GM12875 (cell line): ENCODE data around the gene IGF2BP1.

ENCODE experiments used
- H3K4me3 ChIP-seq: one replicate; pipeline ENCODE4 v1.5.1; 2011; ENCODE audit warnings: low read depth, low read length, control low read depth
- TF ChIP-seq, protein P1 (sequence below): IDR thresholded peaks from 2 replicates; pipeline ENCODE4 v1.5.1; 2011; ENCODE audit warnings: low read depth, mild to moderate bottlenecking, control low read depth, inconsistent platforms, low read length, moderate library complexity, borderline replicate concordance; ENCODE audit not compliant: insufficient read depth

Gene IGF2BP1

GRCh38 chr17:49013311-49014213 lies 16.4 kb downstream of the IGF2BP1 start:
- TF ChIP-seq, protein P1, sequence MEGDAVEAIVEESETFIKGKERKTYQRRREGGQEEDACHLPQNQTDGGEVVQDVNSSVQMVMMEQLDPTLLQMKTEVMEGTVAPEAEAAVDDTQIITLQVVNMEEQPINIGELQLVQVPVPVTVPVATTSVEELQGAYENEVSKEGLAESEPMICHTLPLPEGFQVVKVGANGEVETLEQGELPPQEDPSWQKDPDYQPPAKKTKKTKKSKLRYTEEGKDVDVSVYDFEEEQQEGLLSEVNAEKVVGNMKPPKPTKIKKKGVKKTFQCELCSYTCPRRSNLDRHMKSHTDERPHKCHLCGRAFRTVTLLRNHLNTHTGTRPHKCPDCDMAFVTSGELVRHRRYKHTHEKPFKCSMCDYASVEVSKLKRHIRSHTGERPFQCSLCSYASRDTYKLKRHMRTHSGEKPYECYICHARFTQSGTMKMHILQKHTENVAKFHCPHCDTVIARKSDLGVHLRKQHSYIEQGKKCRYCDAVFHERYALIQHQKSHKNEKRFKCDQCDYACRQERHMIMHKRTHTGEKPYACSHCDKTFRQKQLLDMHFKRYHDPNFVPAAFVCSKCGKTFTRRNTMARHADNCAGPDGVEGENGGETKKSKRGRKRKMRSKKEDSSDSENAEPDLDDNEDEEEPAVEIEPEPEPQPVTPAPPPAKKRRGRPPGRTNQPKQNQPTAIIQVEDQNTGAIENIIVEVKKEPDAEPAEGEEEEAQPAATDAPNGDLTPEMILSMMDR = no peak
- no peak overlapping the region for H3K4me3 ChIP-seq

DNA sequence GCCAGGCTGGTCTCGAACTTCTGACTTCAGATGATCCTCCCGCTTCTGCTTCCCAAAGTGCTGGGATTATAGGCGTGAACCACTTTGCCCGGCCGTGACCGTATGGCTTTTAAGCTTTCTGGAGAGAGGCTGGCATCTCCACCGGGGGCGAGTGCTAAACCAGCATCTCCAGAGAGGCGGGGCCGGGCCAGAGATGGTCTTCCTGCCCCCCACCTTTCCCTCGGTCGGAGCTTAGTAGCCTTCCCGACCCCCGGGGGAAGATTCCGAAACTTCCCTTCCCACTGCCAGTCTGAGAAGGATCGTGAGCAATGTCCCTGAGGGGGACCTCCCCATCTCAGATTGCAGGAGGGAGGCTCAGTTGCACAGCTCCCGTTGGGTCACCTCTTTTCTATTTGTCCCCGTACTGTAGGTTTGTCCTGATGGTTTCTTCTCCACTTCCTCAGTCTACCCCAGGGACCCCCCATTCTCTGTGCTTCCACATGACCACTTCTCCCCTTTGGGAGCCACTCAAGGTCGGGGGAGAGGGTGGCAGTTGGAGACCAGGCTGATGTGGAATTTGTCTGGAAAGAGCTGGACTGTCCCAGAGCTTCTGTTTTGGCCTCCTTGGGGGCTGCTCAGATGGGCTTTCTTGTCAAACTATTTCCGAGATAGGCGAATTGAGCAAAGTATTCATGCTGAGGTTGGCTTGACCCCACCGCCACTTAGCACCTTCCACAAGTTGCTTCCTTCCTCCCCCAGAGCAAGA lies 18.2 kb downstream of the IGF2BP1 start:
- H3K4me3 ChIP-seq = no peak overlapping the region
- TF ChIP-seq, protein P1 = no peak

- H3K4me3 ChIP-seq = no peak overlapping the region
Measured at GRCh38 chr17:49015924-49016774, 19.0 kb downstream of the IGF2BP1 start.

DNA sequence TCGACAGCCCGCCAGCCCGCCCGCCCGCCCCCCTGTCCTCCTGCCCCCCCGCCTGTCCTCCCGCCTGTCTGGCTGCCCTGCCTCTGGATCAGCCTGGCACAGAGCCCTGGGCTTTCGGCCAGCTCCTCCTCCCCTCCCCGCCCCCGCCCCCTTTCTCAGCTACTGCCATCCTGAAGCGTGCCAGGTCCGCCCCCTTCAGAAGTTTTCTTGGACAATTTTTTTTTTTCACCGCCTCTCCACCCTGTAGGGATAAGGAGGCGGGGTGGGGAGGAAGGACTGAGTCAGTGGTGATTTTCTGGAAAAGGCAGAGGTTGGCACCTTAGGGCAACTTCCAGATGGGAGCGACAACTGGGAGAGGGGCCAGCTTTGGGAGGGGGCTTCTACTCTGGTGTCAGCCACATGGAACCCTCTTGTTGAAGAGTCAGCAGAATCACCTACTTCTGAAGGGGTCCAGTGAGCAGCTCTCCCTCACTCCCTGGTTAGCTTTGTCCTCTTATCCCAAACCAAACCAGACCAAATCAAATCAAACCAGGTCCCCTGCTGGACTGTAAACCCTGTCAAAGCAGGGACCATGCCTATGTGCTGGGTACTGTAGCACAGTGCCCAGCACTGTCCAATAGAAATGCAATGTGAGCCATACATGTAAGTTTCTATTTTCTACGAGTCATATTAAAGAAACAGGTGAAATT lies 19.7 kb downstream of the IGF2BP1 start:
- no peak overlapping the region for H3K4me3 ChIP-seq
- TF ChIP-seq, protein P1 = no peak

More at GRCh38 chr17:49015924-49016774, 19.0 kb downstream of the IGF2BP1 start:
- TF ChIP-seq, protein P1 = no peak

GRCh38 chr17:49018116-49018612 lies 21.0 kb downstream of the IGF2BP1 start:
- no peak overlapping the region for H3K4me3 ChIP-seq
- TF ChIP-seq, protein P1 = no peak

DNA sequence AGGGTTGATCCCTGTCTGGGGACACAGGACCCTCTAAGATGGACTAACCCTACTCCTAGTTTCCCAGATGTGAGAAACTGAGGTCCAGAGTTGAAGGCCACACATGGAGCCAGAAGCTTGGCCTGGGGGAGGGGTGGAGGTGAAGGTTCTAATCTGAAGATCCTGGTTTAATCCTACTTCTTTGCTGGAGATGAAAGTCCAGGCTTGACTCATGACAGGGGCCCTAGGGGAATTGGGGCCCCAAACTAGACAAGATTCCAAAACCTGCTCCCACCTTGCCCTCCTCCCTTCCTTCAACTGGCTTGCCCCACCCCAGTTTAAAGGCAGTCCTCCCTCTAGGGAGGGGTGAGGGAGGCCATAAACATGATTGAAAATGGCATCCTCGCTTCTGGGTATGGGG lies 21.6 kb downstream of the IGF2BP1 start:
- TF ChIP-seq, protein P1 = no peak
- no peak overlapping the region for H3K4me3 ChIP-seq
